IMR-90 (cell line): ENCODE measurements around the gene KNTC1. TPM values are rescaled to one million over a fixed set of nuclear protein-coding genes. Genes with fewer than 3 reads are reported as not detected.

Experiments used
- ATAC-seq: fragments of 200-7000 bp; cut with Tn5 transposase; 2 replicates; pipeline ENCODE4 v1.9.1; 2020; ENCODE audit warnings: low read depth, mild to moderate bottlenecking, moderate library complexity
- BruUV-seq: library from RNA; stranded (reverse); fragments of 400-500 nt; replicated peaks from 2 replicates; lab custom pipeline; 2021; lab: Mats Ljungman, UMichigan
- CTCF ChIA-PET: fragments of 300-600 bp; formaldehyde crosslinking; extraction: SDS; loops from one replicate; lab custom pipeline; 2021; ENCODE audit warnings: antibody characterized with exemption; lab: Yijun Ruan, JAX
- POLR2A ChIA-PET: fragments of 300-600 bp; sonication (Branson Sonifier 250); formaldehyde crosslinking; loops from one replicate; lab custom pipeline; 2022; ENCODE audit warnings: antibody characterized with exemption; ENCODE audit not compliant: unreplicated experiment; lab: Charles Lee
- DNase-seq: peaks from one replicate; pipeline ENCODE4 v3.0.0; 2013
- H2AFZ ChIP-seq: replicated peaks from 2 replicates; pipeline ENCODE3; 2013; ENCODE audit warnings: low read length, mild to moderate bottlenecking; ENCODE audit not compliant: poor library complexity
- H2AK5ac ChIP-seq: 2 replicates; pipeline ENCODE4 v1.6.1; 2013; ENCODE audit warnings: low read depth, low read length, inconsistent platforms
- H2AK9ac ChIP-seq: replicated peaks from 2 replicates; pipeline ENCODE3; 2013; ENCODE audit warnings: mild to moderate bottlenecking, low read depth, low read length, moderate library complexity; ENCODE audit not compliant: poor library complexity
- H2BK120ac ChIP-seq: 2 replicates; pipeline ENCODE4 v1.6.1; 2013; ENCODE audit warnings: low read depth, low read length, inconsistent platforms
- H2BK15ac ChIP-seq: 3 replicates; pipeline ENCODE4 v1.6.1; 2013; ENCODE audit warnings: low read depth, low read length, inconsistent platforms
- H2BK20ac ChIP-seq: 2 replicates; pipeline ENCODE4 v1.6.1; 2013; ENCODE audit warnings: low read depth, mild to moderate bottlenecking, inconsistent platforms, low read length, moderate library complexity
- H2BK5ac ChIP-seq: 2 replicates; pipeline ENCODE4 v1.6.1; 2013; ENCODE audit warnings: mild to moderate bottlenecking, low read depth, low read length, inconsistent platforms; ENCODE audit not compliant: poor library complexity, severe bottlenecking
- H3K14ac ChIP-seq: replicated peaks from 2 replicates; pipeline ENCODE4 v1.6.1; 2013; ENCODE audit warnings: low read depth, low read length, inconsistent platforms
- H3K18ac ChIP-seq: 2 replicates; pipeline ENCODE4 v1.6.1; 2013; ENCODE audit warnings: low read depth, low read length, control low read depth
- H3K23ac ChIP-seq: 2 replicates; pipeline ENCODE4 v1.6.1; 2013; ENCODE audit warnings: low read depth, low read length, inconsistent platforms
- H3K27ac ChIP-seq: 2 replicates; pipeline ENCODE4 v1.5.1; 2013; ENCODE audit warnings: mild to moderate bottlenecking, control low read depth, low read length; ENCODE audit not compliant: insufficient read depth
- H3K27me3 ChIP-seq: 2 replicates; pipeline ENCODE4 v1.6.1; 2013; ENCODE audit warnings: low read length; ENCODE audit not compliant: control insufficient read depth, insufficient read depth
- H3K36me3 ChIP-seq: 2 replicates; pipeline ENCODE4 v1.6.1; 2013; ENCODE audit warnings: low read length, mixed read lengths; ENCODE audit not compliant: control insufficient read depth, insufficient read depth
- H3K4ac ChIP-seq: 2 replicates; pipeline ENCODE4 v1.6.1; 2013; ENCODE audit warnings: low read depth, low read length, inconsistent platforms
- H3K4me1 ChIP-seq: 2 replicates; pipeline ENCODE4 v1.6.1; 2013; ENCODE audit warnings: low read length, mixed read lengths; ENCODE audit not compliant: control insufficient read depth, insufficient read depth
- H3K4me2 ChIP-seq: 2 replicates; pipeline ENCODE4 v1.6.1; 2013; ENCODE audit warnings: low read depth, mild to moderate bottlenecking, control low read depth, low read length, moderate library complexity
- H3K4me3 ChIP-seq: 2 replicates; pipeline ENCODE4 v1.5.1; 2013; ENCODE audit warnings: low read depth, mild to moderate bottlenecking, control low read depth, low read length, moderate library complexity; ENCODE audit not compliant: insufficient read depth
- H3K56ac ChIP-seq: 2 replicates; pipeline ENCODE4 v1.6.1; 2013; ENCODE audit warnings: low read length, inconsistent platforms; ENCODE audit not compliant: insufficient read depth; ENCODE audit errors: extremely low read depth
- H3K79me1 ChIP-seq, 2 experiments: 2 replicates each; pipeline ENCODE4 v1.6.1; 2013; ENCODE audit warnings: low read length in 2 of 2, inconsistent platforms in 1 of 2, low read depth in 1 of 2
- H3K9ac ChIP-seq: 2 replicates; pipeline ENCODE4 v1.6.1; 2013; ENCODE audit warnings: low read depth, low read length, control low read depth
- H3K9me1 ChIP-seq: 2 replicates; pipeline ENCODE4 v1.6.1; 2013; ENCODE audit warnings: low read length, inconsistent platforms; ENCODE audit not compliant: insufficient read depth
- H3K9me3 ChIP-seq: 2 replicates; pipeline ENCODE4 v1.6.1; 2013; ENCODE audit warnings: low read length; ENCODE audit not compliant: control insufficient read depth, insufficient read depth
- H4K20me1 ChIP-seq: 2 replicates; pipeline ENCODE4 v1.6.1; 2013; ENCODE audit warnings: low read length, inconsistent platforms; ENCODE audit not compliant: insufficient read depth
- H4K5ac ChIP-seq: 2 replicates; pipeline ENCODE4 v1.6.1; 2013; ENCODE audit warnings: mild to moderate bottlenecking, low read depth, low read length, control low read depth
- H4K8ac ChIP-seq, 2 experiments: 2 replicates each; pipeline ENCODE4 v1.6.1; 2013; ENCODE audit warnings: low read depth in 2 of 2, low read length in 2 of 2, control low read depth in 1 of 2, inconsistent platforms in 1 of 2
- H4K91ac ChIP-seq: 2 replicates; pipeline ENCODE4 v1.6.1; 2013; ENCODE audit warnings: low read depth, low read length, inconsistent platforms; ENCODE audit not compliant: insufficient read depth
- BHLHE40 ChIP-seq: fragments of 150-350 bp; IDR thresholded peaks from 2 replicates; pipeline ENCODE4 v1.6.1; 2016; ENCODE audit warnings: mild to moderate bottlenecking, low read depth, low read length
- CEBPB ChIP-seq: IDR thresholded peaks from 2 replicates; pipeline ENCODE4 v1.6.1; 2012; ENCODE audit warnings: low read depth, low read length, improper control_type of control experiment
- CHD1 ChIP-seq: IDR thresholded peaks from 2 replicates; pipeline ENCODE4 v1.6.1; 2012; ENCODE audit warnings: low read depth, low read length, improper control_type of control experiment
- CTCF ChIP-seq: conservative IDR thresholded peaks from 2 replicates; pipeline ENCODE4 v1.5.1; 2012; ENCODE audit warnings: mild to moderate bottlenecking, low read depth, low read length, improper control_type of control experiment
- ELK1 ChIP-seq: fragments of 150-350 bp; IDR thresholded peaks from 2 replicates; pipeline ENCODE4 v1.6.1; 2016; ENCODE audit warnings: low read depth, mild to moderate bottlenecking, low read length, moderate library complexity, borderline replicate concordance
- FOS ChIP-seq: fragments of 150-350 bp; IDR thresholded peaks from 2 replicates; pipeline ENCODE4 v1.6.1; 2016; ENCODE audit warnings: low read depth, low read length
- MAZ ChIP-seq: IDR thresholded peaks from 2 replicates; pipeline ENCODE4 v1.6.1; 2012; ENCODE audit warnings: low read depth, mild to moderate bottlenecking, low read length, improper control_type of control experiment, moderate library complexity, borderline replicate concordance
- NFE2L2 ChIP-seq: fragments of 150-350 bp; IDR thresholded peaks from 2 replicates; pipeline ENCODE4 v1.6.1; 2016; ENCODE audit warnings: low read depth, mild to moderate bottlenecking, low read length
- POLR2A ChIP-seq: IDR thresholded peaks from 2 replicates; pipeline ENCODE4 v1.6.1; 2012; ENCODE audit warnings: mild to moderate bottlenecking, low read depth, low read length
- RAD21 ChIP-seq: IDR thresholded peaks from 2 replicates; pipeline ENCODE4 v1.6.1; 2012; ENCODE audit warnings: low read length, improper control_type of control experiment
- RFX5 ChIP-seq: IDR thresholded peaks from 2 replicates; pipeline ENCODE4 v1.8.0; 2012; ENCODE audit warnings: low read depth, mild to moderate bottlenecking, low read length, moderate library complexity
- SMC3 ChIP-seq: fragments of 150-350 bp; IDR thresholded peaks from 2 replicates; pipeline ENCODE4 v1.6.1; 2016; ENCODE audit warnings: low read depth, mild to moderate bottlenecking, antibody characterized with exemption, low read length, moderate library complexity
- USF2 ChIP-seq: fragments of 150-350 bp; IDR thresholded peaks from 2 replicates; pipeline ENCODE4 v1.6.1; 2017; ENCODE audit warnings: mild to moderate bottlenecking, antibody characterized with exemption, low read length, low read depth
- WGBS, 2 experiments: methylation state at CpG; one replicate each; pipeline versions ENCODE4 v1.1.5 to v1.1.7; 2013; ENCODE audit warnings: missing lambda C conversion rate in 2 of 2; ENCODE audit not compliant: insufficient read length in 1 of 2; ENCODE audit errors: extremely low coverage in 2 of 2; 5-methylcytosine and 5-hydroxymethylcytosine counted together
- dilution Hi-C: fragments of 300-500 bp; cut with HindIII; formaldehyde crosslinking; loops from one replicate; pipeline ENCODE4 v1.14.3; 2018; ENCODE audit warnings: low sequenced_read_pairs; ENCODE audit not compliant: unreplicated experiment
- in situ Hi-C: fragments of 300-500 bp; cut with MboI; formaldehyde crosslinking; loops from 3 replicates; pipeline ENCODE4 v1.14.3; 2019; ENCODE audit warnings: low sequenced_read_pairs, inconsistent platforms, mixed read lengths
- intact Hi-C: fragments of 100-400 bp; cut with micrococcal nuclease; formaldehyde crosslinking; loops from 2 replicates; pipeline ENCODE4 v1.10.0; 2022
- polyA plus RNA-seq, 3 experiments: library from polyadenylated mRNA; depleted of rRNA; stranded (reverse); fragments of >200 nt; gene quantifications; 2 replicates each; pipeline ENCODE4 v1.2.3, GENCODE V29; 2012; ENCODE audit warnings: low replicate concordance in 1 of 3
- total RNA-seq: library from RNA; depleted of rRNA; stranded (reverse); fragments of >200 nt; gene quantifications from 2 replicates; pipeline ENCODE4 v1.2.3, GENCODE V29; 2012

Gene KNTC1
- total and polyA plus RNA-seq, 2 of the 4 experiments (the other 2 are of a cell fraction) = 16.6 to 23.7 TPM

- Histone ChIP-seq H3K79me1 (no peaks in the 10 kb centered on the region; a peak in 1 of 4 replicates), H4K8ac (peak overlapping the region in 1 of 2 experiments; percentile 16; a peak in 1 of 4 replicates), H3K4me1 (peaks cover 7% of the 10 kb centered on the region; the same call in 1 of the 2 replicates), H4K5ac (no peak overlapping the region), H4K91ac (no peak overlapping the region), H3K14ac (no peak overlapping the region), H3K9ac (no peak overlapping the region), H3K56ac (no peak overlapping the region), H3K27me3 (no peaks in the 10 kb centered on the region), H2BK5ac (no peak overlapping the region), H2BK15ac (no peak overlapping the region), H3K9me3 (no peaks in the 10 kb centered on the region), H3K4me2 (no peak overlapping the region), H4K20me1 (no peaks in the 10 kb centered on the region), H2BK20ac (no peak overlapping the region), H2AK9ac (no peak overlapping the region), H3K4ac (no peak overlapping the region), H3K4me3 (no peak overlapping the region), H3K23ac (no peak overlapping the region), H3K36me3 (peaks cover 3% of the 10 kb centered on the region; the same call in 1 of the 2 replicates), H3K9me1 (0 out of 2 replicates have a peak, but pooled peaks cover 3% of the 10 kb centered on the region), H3K18ac (no peak overlapping the region), H2AFZ (no peak overlapping the region), H3K27ac (no peak overlapping the region), H2AK5ac (no peak overlapping the region), H2BK120ac (no peak overlapping the region)
- TF ChIP-seq RAD21 (no peak), RFX5 (no peak), SMC3 (no peak), USF2 (no peak), BHLHE40 (no peak), CHD1 (no peak), ELK1 (no peak), CTCF (no peak), POLR2A (no peak), NFE2L2 (no peak), FOS (no peak), MAZ (no peak), CEBPB (no peak)
- dilution Hi-C loops = no loop called here
- WGBS, 2 experiments = no CpG with 5 or more reads among the region's 5 CpGs
- CTCF ChIA-PET = interaction anchor here (0.9 kb wide), 1 partner anchor 11 kb away, joined by 3 read pairs; no protein-coding TSS in a partner anchor
- in situ Hi-C loops = no loop called here
- DNase-seq = no peak
- BruUV-seq = no TSS peak
- POLR2A ChIA-PET = interaction anchor here (0.5 kb wide), 1 partner anchor 924 kb away, joined by 3 read pairs; no protein-coding TSS in a partner anchor
- no peak for ATAC-seq
- intact Hi-C loops = no loop called here
Measured at GRCh38 chr12:122610207-122610606, 83.2 kb downstream of the KNTC1 start.
